ENCODE data around the gene PPIH.

PPIH gene

DNA sequence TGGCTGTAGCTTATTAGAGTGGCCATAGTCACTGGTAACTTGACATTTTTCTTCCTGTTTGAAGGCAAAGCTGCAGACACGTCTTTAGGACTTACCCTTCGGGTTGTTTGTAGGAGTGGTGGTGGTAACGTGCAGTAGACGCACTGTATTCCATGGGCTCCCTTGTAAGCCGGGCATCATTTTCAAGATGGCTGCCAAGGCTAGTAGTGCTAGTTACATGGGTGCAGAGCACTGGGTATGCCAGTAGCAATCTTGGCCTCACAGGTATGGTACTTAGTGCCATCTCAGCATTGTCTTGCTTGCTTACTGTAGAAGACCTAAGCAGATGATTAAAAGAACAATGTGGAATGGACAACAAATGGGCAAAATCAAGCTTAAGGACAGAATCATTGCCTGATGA, 25.9 kb downstream of the PPIH start:
- peak overlapping the region; percentile 78 for H3K4me3 ChIP-seq (ENCODE audit: low read depth, low read length)
- H3K9me3 ChIP-seq (ENCODE audit: control insufficient read depth, insufficient read depth, low read depth, low read length): no peaks in the 10 kb centered on the region
- POLR2A ChIA-PET: interaction anchor here (0.8 to 3.2 kb wide), 4 partner anchors 7 to 82 kb away, joined by 3 to 34 read pairs (median 6); partner anchors contain the start of genes C1orf50, P3H1 and PPIH
- CTCF ChIA-PET: interaction anchor here (0.9 kb wide), 1 partner anchor 229 kb away, joined by 3 read pairs; no protein-coding TSS in a partner anchor
- H3K36me3 ChIP-seq (ENCODE audit: control insufficient read depth in 2 of 2, insufficient read depth in 1 of 2, low read length in 2 of 2): peaks cover 0 to 59% of the 10 kb centered on the region in 2 experiments; a peak in 1 of 3 replicates
- no peak overlapping the region for H3K27ac ChIP-seq (ENCODE audit: extremely low read depth, low read depth, low read length)
- TF ChIP-seq YY2 (tag by site-specific recombination; IDR thresholded peaks at IDR 0.05) (peak; percentile 60; the same call in 1 of the 2 replicates), ZBTB20 (tag by site-specific recombination; IDR thresholded peaks at IDR 0.05) (peak; percentile 15; the same call in 1 of the 2 replicates), YY1 (tag by site-specific recombination; IDR thresholded peaks at IDR 0.05) (peak; percentile 43; the same call in 1 of the 2 replicates), KLF1 (tag by site-specific recombination; IDR thresholded peaks at IDR 0.05) (no peak), ZNF600 (tag by site-specific recombination; IDR thresholded peaks at IDR 0.05) (peak; percentile 75; the same call in 1 of the 2 replicates)
- H3K4me1 ChIP-seq (ENCODE audit: control insufficient read depth, insufficient read depth, low read length): peaks cover 23% of the 10 kb centered on the region

DNA sequence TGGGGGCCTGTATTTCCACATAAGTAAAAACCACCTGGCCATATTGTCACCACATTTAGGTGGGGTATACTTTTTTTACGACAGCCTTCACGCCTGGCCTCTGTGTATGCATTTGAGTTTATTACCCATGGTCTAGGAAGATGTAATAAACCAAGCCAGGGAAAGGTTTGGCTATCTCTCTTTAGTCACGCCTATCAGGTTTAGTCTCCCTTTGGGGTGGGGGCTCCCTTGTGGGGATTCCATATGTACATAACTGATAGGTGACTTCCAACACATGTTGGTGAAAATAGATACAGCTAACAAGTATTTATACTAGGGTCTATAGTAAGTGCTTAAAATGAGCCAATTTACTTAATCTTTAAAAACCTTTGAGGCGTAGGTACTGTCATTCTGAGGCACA, 28.2 kb downstream of the PPIH start:
- Histone ChIP-seq H3K27ac (ENCODE audit: extremely low read depth, low read depth, low read length) (no peak overlapping the region), H3K9me3 (ENCODE audit: control insufficient read depth, insufficient read depth, low read depth, low read length) (no peaks in the 10 kb centered on the region), H3K4me3 (ENCODE audit: low read depth, low read length) (no peak overlapping the region), H3K4me1 (ENCODE audit: control insufficient read depth, insufficient read depth, low read length) (peaks cover 27% of the 10 kb centered on the region), H3K36me3 (ENCODE audit: control insufficient read depth in 2 of 2, insufficient read depth in 1 of 2, low read length in 2 of 2) (peaks cover 0 to 69% of the 10 kb centered on the region in 2 experiments; a peak in 1 of 3 replicates)
- POLR2A ChIA-PET: no interaction called here
- CTCF ChIA-PET: interaction anchor here (0.6 kb wide), 1 partner anchor 18 kb away, joined by 3 read pairs; no protein-coding TSS in a partner anchor
- TF ChIP-seq, protein P1, sequence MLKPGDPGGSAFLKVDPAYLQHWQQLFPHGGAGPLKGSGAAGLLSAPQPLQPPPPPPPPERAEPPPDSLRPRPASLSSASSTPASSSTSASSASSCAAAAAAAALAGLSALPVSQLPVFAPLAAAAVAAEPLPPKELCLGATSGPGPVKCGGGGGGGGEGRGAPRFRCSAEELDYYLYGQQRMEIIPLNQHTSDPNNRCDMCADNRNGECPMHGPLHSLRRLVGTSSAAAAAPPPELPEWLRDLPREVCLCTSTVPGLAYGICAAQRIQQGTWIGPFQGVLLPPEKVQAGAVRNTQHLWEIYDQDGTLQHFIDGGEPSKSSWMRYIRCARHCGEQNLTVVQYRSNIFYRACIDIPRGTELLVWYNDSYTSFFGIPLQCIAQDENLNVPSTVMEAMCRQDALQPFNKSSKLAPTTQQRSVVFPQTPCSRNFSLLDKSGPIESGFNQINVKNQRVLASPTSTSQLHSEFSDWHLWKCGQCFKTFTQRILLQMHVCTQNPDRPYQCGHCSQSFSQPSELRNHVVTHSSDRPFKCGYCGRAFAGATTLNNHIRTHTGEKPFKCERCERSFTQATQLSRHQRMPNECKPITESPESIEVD (tag by site-specific recombination; IDR thresholded peaks at IDR 0.05): 0 out of 2 replicates have a peak, but pooled peaks have one; percentile 8
- no peak for TF ChIP-seq ZNF214 (tag by site-specific recombination; IDR thresholded peaks at IDR 0.05; ENCODE audit: borderline replicate concordance)
- TF ChIP-seq, protein P2, sequence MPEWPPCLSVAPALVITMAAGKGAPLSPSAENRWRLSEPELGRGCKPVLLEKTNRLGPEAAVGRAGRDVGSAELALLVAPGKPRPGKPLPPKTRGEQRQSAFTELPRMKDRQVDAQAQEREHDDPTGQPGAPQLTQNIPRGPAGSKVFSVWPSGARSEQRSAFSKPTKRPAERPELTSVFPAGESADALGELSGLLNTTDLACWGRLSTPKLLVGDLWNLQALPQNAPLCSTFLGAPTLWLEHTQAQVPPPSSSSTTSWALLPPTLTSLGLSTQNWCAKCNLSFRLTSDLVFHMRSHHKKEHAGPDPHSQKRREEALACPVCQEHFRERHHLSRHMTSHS (tag by site-specific recombination; IDR thresholded peaks at IDR 0.05): no peak
- no peak for TF ChIP-seq YY2 (tag by site-specific recombination; IDR thresholded peaks at IDR 0.05)
- TF ChIP-seq, protein P3, sequence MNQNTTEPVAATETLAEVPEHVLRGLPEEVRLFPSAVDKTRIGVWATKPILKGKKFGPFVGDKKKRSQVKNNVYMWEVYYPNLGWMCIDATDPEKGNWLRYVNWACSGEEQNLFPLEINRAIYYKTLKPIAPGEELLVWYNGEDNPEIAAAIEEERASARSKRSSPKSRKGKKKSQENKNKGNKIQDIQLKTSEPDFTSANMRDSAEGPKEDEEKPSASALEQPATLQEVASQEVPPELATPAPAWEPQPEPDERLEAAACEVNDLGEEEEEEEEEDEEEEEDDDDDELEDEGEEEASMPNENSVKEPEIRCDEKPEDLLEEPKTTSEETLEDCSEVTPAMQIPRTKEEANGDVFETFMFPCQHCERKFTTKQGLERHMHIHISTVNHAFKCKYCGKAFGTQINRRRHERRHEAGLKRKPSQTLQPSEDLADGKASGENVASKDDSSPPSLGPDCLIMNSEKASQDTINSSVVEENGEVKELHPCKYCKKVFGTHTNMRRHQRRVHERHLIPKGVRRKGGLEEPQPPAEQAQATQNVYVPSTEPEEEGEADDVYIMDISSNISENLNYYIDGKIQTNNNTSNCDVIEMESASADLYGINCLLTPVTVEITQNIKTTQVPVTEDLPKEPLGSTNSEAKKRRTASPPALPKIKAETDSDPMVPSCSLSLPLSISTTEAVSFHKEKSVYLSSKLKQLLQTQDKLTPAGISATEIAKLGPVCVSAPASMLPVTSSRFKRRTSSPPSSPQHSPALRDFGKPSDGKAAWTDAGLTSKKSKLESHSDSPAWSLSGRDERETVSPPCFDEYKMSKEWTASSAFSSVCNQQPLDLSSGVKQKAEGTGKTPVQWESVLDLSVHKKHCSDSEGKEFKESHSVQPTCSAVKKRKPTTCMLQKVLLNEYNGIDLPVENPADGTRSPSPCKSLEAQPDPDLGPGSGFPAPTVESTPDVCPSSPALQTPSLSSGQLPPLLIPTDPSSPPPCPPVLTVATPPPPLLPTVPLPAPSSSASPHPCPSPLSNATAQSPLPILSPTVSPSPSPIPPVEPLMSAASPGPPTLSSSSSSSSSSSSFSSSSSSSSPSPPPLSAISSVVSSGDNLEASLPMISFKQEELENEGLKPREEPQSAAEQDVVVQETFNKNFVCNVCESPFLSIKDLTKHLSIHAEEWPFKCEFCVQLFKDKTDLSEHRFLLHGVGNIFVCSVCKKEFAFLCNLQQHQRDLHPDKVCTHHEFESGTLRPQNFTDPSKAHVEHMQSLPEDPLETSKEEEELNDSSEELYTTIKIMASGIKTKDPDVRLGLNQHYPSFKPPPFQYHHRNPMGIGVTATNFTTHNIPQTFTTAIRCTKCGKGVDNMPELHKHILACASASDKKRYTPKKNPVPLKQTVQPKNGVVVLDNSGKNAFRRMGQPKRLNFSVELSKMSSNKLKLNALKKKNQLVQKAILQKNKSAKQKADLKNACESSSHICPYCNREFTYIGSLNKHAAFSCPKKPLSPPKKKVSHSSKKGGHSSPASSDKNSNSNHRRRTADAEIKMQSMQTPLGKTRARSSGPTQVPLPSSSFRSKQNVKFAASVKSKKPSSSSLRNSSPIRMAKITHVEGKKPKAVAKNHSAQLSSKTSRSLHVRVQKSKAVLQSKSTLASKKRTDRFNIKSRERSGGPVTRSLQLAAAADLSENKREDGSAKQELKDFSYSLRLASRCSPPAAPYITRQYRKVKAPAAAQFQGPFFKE (tag by site-specific recombination; IDR thresholded peaks at IDR 0.05; ENCODE audit: borderline replicate concordance): no peak
- no peak for TF ChIP-seq ZNF37A (tag by site-specific recombination; IDR thresholded peaks at IDR 0.05)
- TF ChIP-seq ZNF2 (tag by site-specific recombination; IDR thresholded peaks at IDR 0.05): no peak
- no peak for TF ChIP-seq ZSCAN23 (tag by site-specific recombination; IDR thresholded peaks at IDR 0.05)
- TF ChIP-seq, protein P4, sequence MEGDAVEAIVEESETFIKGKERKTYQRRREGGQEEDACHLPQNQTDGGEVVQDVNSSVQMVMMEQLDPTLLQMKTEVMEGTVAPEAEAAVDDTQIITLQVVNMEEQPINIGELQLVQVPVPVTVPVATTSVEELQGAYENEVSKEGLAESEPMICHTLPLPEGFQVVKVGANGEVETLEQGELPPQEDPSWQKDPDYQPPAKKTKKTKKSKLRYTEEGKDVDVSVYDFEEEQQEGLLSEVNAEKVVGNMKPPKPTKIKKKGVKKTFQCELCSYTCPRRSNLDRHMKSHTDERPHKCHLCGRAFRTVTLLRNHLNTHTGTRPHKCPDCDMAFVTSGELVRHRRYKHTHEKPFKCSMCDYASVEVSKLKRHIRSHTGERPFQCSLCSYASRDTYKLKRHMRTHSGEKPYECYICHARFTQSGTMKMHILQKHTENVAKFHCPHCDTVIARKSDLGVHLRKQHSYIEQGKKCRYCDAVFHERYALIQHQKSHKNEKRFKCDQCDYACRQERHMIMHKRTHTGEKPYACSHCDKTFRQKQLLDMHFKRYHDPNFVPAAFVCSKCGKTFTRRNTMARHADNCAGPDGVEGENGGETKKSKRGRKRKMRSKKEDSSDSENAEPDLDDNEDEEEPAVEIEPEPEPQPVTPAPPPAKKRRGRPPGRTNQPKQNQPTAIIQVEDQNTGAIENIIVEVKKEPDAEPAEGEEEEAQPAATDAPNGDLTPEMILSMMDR (tag by site-specific recombination; IDR thresholded peaks at IDR 0.05): no peak
- no peak for TF ChIP-seq EGR2 (tag by site-specific recombination; IDR thresholded peaks at IDR 0.05; ENCODE audit: low read depth)
- TF ChIP-seq, protein P5, sequence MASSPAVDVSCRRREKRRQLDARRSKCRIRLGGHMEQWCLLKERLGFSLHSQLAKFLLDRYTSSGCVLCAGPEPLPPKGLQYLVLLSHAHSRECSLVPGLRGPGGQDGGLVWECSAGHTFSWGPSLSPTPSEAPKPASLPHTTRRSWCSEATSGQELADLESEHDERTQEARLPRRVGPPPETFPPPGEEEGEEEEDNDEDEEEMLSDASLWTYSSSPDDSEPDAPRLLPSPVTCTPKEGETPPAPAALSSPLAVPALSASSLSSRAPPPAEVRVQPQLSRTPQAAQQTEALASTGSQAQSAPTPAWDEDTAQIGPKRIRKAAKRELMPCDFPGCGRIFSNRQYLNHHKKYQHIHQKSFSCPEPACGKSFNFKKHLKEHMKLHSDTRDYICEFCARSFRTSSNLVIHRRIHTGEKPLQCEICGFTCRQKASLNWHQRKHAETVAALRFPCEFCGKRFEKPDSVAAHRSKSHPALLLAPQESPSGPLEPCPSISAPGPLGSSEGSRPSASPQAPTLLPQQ (tag by site-specific recombination; IDR thresholded peaks at IDR 0.05): no peak
- TF ChIP-seq ZBTB48 (tag by site-specific recombination; IDR thresholded peaks at IDR 0.05): no peak
- TF ChIP-seq, protein P6, sequence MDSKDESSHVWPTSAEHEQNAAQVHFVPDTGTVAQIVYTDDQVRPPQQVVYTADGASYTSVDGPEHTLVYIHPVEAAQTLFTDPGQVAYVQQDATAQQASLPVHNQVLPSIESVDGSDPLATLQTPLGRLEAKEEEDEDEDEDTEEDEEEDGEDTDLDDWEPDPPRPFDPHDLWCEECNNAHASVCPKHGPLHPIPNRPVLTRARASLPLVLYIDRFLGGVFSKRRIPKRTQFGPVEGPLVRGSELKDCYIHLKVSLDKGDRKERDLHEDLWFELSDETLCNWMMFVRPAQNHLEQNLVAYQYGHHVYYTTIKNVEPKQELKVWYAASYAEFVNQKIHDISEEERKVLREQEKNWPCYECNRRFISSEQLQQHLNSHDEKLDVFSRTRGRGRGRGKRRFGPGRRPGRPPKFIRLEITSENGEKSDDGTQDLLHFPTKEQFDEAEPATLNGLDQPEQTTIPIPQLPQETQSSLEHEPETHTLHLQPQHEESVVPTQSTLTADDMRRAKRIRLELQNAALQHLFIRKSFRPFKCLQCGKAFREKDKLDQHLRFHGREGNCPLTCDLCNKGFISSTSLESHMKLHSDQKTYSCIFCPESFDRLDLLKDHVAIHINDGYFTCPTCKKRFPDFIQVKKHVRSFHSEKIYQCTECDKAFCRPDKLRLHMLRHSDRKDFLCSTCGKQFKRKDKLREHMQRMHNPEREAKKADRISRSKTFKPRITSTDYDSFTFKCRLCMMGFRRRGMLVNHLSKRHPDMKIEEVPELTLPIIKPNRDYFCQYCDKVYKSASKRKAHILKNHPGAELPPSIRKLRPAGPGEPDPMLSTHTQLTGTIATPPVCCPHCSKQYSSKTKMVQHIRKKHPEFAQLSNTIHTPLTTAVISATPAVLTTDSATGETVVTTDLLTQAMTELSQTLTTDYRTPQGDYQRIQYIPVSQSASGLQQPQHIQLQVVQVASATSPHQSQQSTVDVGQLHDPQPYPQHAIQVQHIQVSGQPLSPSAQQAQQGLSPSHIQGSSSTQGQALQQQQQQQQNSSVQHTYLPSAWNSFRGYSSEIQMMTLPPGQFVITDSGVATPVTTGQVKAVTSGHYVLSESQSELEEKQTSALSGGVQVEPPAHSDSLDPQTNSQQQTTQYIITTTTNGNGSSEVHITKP (tag by site-specific recombination; IDR thresholded peaks at IDR 0.05): 0 out of 2 replicates have a peak, but pooled peaks have one; percentile 9
- no peak for TF ChIP-seq ZNF391 (tag by site-specific recombination; IDR thresholded peaks at IDR 0.05; ENCODE audit: borderline replicate concordance, low read depth)
